Right hindlimb (tissue), 1 donor: ENCODE data around the gene SIK2.
A peak's percentile ranks its signal among the peaks of the same experiment; 100 is the strongest.

Source experiments
- DNase-seq: peaks from one replicate; pipeline ENCODE4 v3.0.0-alpha.2; 2018

The SIK2 gene

DNA sequence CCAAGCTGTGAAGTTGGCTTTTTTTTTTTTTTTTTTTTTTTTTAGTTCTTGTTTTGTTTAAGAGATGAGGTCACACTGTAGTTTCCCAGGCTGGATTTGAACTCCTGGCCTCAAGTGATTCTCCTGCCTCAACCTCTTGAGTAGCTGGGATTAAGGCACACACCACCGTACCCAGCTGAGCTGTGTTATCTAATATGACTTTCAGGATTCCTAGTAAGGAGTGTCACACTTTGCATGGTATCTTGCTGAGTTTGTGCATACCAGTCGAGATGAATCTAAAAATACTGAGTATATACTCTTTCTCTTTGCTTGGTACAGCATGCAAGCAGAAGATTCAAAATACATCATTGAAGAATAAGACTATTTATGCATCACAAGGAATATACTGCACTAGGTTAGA, 58.6 kb downstream of the SIK2 start:
- no peak for DNase-seq

DNA sequence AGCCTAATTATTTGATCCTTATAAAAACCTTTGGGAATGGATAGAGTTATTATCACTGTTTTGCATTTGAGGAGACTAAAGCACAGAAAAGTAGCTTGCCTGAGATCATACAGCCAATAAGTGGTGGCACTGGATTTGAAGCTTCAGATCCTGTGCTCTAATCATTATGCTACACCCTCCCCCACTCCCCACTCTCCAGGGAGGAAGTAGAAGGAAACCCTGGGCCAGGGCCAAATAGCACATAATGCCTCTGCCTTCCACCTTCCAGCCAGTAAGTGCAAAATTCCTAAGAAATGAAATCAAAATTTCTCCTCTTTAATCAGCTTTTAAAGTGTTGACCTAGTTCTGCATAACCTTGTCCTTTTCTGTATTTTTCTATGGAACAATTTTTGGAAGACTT, 61.6 kb downstream of the SIK2 start:
- no peak for DNase-seq

DNA sequence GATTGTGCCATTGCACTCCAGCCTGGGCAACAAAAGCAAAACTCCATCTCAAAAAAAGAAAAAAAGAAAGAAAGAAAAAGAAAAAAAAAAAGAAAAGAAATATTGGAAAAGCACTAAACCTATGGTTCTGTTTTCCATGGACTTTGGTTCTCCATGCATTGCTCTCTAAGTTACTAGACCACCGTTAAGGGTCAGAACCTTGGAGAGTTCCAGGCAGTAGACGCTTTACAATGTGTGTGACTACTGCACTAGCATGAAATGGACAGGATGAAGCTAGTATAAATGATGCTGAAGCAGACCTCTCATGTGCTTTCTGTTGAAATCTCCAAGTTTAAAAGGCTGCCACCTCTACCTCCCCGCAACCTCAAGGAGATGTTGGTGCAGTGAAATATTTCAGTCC, 63.5 kb downstream of the SIK2 start:
- peak; percentile 50 for DNase-seq

DNA sequence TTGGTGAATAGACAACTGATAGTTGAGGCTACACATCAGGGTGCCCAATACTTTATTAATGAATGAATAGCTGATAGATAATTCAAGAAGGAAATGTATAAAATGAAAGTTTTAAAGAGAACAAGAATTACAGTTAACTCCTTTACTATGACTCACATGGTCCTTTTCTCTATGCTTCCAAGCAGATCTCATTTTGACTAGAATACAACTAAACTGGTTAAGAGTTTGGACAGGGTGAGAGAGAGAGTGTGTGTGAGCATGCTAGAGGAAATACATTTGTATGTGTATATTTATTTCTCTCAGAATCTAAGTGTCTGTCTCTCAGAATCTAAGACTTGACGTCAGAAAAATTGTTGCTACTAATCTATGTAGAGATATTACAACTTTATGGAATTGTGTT, 66.7 kb downstream of the SIK2 start:
- no peak for DNase-seq

DNA sequence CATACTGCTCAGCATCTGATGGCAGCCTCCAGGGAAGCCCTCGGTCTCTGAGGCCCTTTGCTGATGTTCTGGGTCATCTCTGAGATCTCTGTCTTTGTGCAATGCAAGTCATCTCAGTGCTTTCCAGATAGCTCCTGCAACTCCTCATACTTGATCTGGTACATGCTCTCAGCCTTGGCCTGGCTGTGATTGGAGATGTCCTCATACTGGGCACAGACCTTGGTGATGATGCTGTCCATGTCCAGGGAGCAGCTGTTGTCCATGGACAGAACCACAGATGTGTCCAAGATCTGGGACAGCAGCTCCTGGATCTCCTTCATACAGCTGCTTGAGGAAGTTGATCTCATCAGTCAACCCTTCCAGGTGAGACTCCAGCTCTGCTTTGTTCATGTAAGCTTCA, 69.1 kb downstream of the SIK2 start:
- no peak for DNase-seq

DNA sequence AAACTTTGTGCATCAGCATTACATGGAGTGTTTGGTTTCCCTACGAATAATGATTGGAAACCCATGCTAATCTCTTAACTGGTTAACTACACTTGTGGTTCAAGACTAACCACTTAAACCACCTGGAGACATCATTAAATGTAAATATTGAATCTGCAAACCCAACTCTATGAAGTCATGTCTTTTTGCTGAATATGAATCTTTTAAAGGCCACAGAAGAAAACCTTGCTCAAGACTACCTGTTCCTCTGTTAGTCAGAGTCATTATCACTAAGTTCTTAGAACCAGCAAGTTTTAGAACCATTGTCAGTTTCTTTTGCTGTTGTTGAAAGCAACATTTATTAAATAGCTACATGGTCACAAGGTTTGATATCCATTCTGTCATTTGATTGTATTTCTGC, 70.7 kb downstream of the SIK2 start:
- no peak for DNase-seq

DNA sequence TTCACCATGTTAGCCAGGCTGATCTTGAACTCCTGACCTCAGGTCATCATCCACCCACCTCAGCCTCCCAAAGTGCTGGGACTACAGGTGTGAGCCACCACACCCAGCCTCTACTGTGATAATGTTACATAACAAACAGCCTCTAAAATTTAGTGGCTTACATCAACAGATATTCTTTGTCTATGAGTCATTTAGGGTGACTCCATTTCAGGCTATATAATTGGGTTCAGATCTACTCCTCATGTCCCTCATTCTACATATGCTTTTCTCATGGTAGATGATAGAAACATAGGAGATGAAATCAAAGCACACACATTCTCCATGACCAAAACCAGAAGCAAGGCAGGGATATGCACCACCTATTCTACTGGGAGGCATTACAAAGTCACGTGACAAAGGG, 72.7 kb downstream of the SIK2 start:
- no peak for DNase-seq

DNA sequence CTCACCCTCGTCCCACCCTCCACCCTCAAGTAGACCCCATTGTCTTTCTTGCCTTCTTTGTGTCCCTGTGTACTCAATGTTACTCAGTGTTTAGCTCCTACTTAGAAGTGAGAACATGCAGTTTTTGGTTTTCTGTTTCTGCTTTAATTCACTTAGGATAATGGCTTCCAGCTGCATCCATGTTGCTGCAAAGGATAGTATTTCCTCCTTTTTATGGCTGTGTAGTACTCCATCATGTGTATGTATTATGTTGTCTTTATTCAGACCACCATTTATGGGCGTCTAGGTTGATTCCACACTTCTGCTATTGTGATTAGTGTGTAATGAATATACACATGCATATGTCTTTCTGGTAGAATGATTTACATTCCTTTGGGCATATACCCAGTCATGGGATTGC, 73.6 kb downstream of the SIK2 start:
- no peak for DNase-seq

DNA sequence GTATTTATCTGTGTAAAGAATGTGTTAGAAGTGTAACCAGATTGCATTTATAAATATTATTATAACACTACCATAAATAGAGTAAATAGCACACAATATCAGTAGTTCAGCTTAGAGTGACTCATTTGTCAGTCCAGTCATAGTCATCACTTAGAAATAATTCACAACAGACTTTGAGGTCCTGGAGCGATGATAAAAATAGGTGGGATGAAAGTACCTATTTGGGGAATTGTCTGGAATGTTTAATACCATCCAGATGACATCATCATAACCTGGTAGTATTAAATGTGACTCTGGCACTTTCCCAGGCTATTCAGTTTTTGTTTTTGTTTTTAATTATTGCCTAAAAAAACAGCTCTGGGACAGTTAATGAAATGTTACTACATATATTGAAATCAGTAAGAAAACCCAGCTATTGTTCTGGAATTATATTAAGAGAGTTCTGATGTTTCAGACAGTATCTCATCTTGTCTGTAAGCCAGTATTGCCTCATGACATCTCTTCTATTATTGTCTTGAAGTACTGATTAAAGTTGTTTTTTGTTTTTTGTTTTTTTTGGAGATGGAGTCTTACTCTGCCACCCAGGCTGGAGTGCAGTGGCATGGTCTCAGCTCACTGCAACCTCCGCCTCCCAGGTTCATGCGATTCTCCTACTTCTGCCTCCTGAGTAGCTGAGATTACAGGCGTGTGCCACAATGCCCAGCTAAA, 74.8 kb downstream of the SIK2 start:
- DNase-seq, result no peak

DNA sequence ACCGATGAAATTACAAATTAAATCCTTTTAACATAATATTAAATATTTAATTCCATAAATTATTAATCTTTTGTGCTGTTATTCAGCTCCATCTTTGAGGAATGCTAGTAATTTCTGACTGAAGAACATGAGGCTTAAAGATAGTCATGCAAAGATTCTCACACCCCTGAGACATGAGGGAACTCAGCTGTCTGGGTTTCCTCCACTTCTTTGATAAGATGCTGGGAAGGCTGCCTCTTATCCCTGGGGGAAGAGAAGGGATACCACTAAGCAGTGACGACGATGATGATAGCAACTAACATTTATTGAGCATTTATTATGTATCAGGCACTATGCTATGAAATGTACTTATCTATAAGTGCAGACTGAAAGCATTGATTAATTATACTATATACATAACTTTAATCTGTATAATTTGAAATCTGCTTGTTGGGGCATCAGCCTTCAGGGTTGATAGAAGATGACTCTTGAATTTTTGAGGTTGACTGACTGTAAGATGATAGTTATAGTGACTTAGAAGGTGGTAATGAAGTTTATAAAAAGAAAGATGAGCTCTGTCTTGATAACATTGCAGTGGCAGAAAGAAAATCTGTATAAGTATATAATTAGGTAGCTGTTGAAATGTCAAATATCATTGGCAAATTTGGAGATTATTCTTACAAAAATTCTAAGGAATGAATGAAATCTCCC, 78.4 kb downstream of the SIK2 start:
- no peak for DNase-seq

DNA sequence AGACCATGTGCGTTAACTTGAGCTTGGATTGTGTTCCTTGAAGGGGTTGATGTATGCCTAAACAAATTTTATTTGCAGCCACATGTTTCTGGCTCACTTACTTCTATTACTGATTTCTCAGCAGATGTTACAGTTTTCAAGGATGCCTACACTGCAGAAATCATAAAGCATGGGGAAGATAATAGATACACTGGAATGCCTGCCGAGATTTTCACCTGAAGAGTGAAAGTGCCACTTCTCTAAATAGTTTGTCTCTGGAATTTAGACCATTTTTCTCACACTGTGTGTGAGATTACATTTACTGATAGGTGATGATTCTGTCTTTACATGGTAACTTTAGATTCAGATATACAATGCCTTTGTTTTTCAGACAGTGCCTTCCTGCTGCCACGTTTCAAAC, 81.6 kb downstream of the SIK2 start:
- DNase-seq, result no peak

DNA sequence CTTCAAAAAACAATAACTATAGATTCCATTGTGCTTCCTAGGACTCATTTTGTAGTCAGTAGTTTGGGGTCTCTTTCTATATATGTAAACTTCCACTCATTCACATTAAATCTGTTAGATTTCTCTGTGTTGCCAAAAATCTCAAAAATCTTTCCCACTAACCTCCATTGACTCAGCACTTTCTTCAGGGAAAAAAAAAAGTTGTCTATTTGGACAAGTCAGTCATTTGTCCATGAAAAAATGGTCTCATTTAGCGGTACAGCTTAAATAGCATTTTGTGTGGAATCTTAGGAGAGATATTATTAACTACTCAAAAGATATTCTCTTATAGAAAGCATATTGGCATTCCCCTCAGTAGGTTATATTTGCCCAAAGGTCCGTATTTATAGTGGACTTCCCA, 82.0 kb downstream of the SIK2 start:
- DNase-seq, result no peak

DNA sequence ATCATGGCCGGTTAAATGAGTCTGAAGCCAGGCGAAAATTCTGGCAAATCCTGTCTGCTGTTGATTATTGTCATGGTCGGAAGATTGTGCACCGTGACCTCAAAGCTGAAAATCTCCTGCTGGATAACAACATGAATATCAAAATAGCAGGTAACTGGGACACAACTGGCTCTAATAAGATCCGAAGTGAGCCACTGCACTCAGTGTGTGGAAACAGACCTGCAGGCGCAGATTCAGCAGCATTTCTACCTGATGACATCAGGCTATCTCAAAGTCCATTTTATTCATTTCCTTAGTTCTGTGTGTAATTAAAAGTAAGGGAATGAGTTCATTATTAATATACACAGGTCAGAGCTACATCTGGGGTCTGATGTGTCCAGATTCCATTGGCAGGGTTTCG, 85.8 kb downstream of the SIK2 start:
- DNase-seq, result no peak

DNA sequence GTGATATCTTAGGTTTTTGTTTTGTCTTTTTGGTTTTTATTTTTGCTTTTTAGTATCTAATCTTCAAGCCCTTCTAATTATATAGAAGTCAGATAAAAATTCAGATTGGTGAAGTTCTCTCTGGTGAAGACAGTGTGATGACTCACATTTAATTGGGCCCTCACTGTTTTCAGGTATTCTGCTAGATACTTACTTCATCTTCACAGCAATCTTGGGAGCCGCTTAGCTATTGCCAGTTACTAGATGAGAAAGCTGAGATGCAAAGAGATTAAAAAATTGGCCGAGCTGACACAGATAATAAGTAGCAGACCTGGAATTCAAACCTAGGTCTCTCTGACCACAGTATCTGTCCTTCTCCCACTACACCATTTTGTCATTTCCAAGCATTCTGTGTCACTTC, 88.9 kb downstream of the SIK2 start:
- no peak for DNase-seq

DNA sequence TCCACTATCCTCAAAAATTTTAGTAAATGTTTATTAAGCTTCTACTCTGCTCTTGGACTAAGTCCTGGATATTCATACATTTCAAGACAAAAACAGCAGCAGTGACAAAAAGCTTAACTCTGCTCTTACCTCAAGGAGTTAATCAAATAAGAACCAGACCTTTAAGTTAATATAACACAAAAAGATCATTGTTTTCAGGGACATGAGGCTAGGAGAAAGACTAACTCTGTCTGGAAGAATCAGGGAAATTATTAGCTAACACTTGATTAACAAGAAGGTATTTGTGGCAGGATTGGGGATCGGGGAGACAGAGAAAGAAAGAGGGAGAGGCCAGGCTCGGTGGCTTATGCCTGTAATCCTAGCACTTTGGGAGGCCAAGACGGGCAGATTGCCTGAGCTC, 89.5 kb downstream of the SIK2 start:
- DNase-seq, result no peak

DNA sequence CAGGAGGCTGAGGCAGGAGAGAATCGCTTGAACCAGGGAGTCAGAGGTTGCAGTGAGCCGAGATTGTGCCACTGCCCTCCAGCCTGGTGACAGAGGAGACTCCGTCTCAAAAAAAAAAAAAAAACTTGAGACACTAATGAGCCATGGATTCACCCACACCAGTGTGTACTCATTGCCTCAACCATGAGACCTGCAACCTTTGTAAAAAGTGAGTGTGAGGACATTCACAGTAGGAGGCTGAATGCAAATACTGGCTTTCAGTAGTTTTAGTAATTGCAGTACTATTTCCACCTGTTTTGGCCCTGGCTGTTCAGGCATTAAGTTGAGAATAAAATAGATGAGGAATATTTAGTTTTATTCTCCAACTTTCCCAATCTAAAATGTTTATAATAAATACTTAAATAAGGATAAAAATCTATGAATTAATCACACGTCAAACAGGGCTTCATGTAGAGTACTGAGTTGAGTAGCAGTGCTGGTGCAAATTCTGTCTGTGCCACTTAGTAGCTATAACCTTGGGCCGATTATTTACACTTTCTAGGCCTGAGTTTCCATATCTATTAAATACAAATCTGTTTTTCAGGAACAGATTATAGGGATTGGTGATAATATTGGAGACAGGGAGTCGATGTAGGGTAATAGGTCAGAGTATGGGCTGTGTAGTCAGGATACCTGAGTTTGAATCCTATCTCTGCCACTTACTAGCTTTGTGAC, 91.1 kb downstream of the SIK2 start:
- no peak for DNase-seq

DNA sequence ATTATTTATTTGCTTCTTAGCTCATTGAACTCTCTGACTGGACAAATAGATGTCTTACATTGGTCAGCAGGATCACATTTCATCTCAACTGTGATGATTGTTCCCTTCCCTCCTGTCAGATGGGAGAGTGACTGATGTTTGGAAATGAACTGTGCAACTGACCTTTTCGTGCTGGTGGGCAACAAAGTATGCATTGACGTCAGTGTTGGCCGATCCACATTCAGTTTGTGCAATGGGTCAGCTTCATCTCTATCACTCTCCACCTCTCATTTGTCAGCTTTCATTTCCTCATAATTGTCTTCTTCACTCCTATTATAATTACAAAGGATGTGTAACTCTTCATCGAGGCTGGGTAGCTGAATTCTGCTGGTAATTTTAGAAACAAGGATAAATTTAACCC, 92.6 kb downstream of the SIK2 start:
- DNase-seq, result no peak

DNA sequence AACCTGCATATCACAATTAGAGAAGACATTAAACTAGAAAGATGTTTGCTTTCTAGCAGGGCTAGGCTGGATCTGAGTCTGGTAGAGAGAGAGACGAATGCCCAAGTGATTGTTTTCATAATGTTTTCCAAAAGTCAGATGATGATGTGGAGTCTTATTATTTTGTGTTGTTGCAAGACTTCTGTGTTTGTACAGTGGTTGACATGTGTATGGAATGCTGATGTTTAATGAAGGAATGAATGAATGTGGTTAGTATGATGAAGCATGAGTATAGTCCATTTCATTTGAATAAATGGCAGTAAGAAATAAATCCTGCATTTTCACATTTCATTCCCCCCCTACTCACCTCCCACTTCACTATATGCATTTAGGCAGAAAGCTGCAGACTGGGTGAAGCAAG, 94.3 kb downstream of the SIK2 start:
- DNase-seq, result no peak

DNA sequence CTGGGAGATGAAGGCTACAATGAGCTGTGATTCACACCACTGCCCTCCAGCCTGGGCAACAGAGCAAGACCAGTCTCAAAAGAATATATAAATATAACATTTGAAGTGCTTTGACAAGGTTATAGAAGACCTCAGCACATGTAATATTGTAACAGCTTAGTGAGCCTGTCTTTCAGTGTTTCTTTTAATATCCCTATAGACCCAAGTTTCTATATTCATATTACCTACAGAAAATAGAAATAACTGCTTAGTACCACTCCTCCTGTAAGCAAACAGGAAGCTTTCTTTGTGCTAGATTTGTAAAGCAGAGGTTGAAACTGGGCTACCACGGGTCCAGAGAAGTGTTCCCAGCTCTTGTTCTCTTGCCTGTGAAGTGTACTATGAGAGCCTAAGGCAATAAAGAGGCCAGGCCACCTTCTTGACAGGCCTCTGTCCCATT, 95.7 kb downstream of the SIK2 start:
- DNase-seq, result no peak

DNA sequence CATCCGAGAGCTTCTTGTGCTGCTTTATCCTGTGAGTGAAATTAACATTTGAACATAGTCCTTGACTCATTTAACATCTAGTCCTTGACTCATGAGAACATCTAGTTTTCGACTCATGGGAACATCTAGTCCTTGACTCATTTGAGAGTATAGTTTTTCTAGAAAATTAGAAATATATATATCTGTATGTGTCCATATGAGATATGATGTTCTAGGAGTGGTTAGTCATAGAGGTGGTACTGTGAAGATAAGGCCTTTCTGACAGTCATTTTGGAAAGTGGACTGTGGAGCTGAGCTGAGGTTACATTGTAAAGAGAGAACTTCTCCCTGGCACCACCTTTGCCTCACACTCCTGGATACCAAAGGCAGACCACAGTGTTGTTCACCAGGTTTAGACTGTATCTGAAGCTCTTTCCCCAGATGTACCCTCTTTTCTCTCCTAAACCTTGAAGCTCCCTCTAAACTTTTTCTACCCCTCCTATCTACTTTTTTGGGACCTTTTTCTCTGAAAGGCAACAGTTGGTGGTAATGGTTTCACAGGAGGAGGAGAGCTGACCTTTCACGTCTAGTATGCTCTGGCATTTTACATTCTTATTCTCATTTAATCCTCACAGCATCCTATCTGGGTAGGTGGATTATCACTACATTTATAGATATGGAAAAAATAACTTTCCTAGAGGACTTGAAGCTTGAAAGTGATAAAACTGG, 96.8 kb downstream of the SIK2 start:
- DNase-seq, result no peak

DNA sequence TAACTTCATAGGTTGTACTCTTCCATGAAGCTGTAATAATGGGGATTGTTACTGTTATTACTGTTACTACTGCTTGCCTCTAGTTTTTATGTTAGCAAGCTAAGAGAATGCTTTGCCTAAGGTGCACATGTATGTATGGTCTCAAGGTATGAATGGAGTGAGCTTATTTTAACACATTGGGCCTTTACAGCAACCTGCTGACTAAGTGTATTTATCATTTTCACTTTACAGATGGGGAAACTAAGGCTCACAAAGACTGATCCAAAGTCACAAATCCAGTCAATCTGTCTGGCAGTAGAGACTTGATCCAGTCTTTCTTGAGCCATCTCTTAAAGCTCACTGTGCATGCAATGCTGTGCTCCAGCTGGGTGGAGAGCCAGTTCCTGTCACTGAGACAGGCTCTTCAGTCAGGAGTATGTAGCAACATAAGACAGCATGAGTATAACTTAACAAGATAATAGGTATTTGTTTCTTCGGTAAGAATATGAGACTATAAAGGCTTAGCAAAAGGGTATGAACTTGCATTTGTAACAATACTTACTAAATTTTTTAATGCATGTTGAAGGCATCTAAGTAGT, 97.4 kb downstream of the SIK2 start:
- no peak for DNase-seq

DNA sequence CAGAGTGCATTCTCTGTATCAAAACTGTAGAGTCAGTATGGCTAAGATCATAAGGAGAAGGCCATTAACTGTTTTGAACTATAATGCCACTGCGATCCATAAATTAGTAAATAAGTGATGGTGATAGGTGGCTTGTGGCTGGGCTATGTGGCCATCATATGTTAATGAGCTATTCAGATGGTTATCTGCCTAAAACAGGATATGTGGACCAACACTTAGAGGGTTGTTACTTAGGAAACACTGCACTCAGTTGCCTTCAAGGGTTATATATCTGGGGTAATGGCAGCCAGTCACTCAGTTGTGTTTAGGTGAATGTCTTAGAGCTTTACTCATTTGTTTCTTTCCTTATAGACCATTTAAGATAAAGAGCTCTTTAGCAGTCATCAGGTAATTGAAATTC, 97.9 kb downstream of the SIK2 start:
- no peak for DNase-seq

DNA sequence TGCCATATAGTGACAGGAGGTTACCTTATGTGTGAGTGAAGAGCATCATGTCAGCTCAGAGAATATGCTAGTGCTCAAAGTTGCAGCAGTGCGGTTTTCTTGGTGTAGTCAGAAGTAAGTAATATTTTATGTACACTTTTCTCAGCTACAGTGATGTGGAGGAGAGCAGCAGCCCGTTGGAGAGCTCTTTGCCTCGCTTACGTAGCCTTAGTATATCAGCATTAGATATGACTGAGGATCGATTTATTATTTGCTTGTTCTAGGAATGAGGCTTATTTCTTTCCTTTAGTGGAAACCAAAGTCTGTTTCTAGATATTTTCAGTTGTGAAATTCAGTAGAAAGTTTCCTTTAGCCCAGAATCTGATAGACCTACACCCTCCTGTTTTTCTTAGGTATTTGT, 100.4 kb downstream of the SIK2 start:
- DNase-seq, result no peak
